CD8-positive, alpha-beta memory T cell (primary cell): ENCODE data around the gene CTTNBP2. TPM values are rescaled to one million over a fixed set of nuclear protein-coding genes. Genes with fewer than 3 reads are reported as not detected.

Source experiments
- CTCF ChIA-PET: fragments of 350-600 bp; sonication (Branson Sonifier 250); formaldehyde crosslinking; loops from one replicate; lab custom pipeline; 2021; ENCODE audit warnings: antibody characterized with exemption; lab: Charles Lee
- POLR2A ChIA-PET: fragments of 350-600 bp; sonication (Branson Sonifier 250); formaldehyde crosslinking; loops from one replicate; lab custom pipeline; 2021; ENCODE audit warnings: antibody characterized with exemption; lab: Charles Lee
- DNase-seq, 5 donors: peaks; one replicate each; pipeline versions ENCODE4 v3.0.0 to v3.0.0-alpha.2; 2020 to 2022; ENCODE audit warnings: mixed read lengths in 1 of 5
- H3K27ac ChIP-seq: one replicate; pipeline ENCODE4 v1.7.0; 2013; ENCODE audit warnings: low read depth, mild to moderate bottlenecking, low read length, moderate library complexity
- H3K27me3 ChIP-seq: 2 replicates; pipeline ENCODE4 v1.7.0; 2013; ENCODE audit warnings: low read length, mild to moderate bottlenecking; ENCODE audit not compliant: insufficient read depth, poor library complexity, severe bottlenecking
- H3K36me3 ChIP-seq: 2 replicates; pipeline ENCODE4 v1.7.0; 2013; ENCODE audit warnings: mild to moderate bottlenecking, low read length, moderate library complexity; ENCODE audit not compliant: insufficient read depth
- H3K4me1 ChIP-seq: 2 replicates; pipeline ENCODE4 v1.7.0; 2013; ENCODE audit warnings: mild to moderate bottlenecking, low read length, moderate library complexity; ENCODE audit not compliant: insufficient read depth
- H3K4me3 ChIP-seq: 2 replicates; pipeline ENCODE4 v1.7.0; 2013; ENCODE audit warnings: mild to moderate bottlenecking, low read length
- H3K9me3 ChIP-seq: 2 replicates; pipeline ENCODE4 v1.7.0; 2013; ENCODE audit warnings: mild to moderate bottlenecking, low read length
- H3K27ac Mint-ChIP-seq, 8 donors: one replicate each; pipeline ENCODE4 v1.8.0; 2020 to 2021; ENCODE audit warnings: mixed read lengths in 8 of 8, mild to moderate bottlenecking in 6 of 8, inconsistent platforms in 3 of 8, moderate library complexity in 3 of 8
- H3K27me3 Mint-ChIP-seq, 2 donors: one replicate each; pipeline ENCODE4 v1.8.0; 2020 to 2021; ENCODE audit warnings: mixed read lengths in 2 of 2, mild to moderate bottlenecking in 1 of 2, moderate library complexity in 1 of 2
- H3K36me3 Mint-ChIP-seq, 3 donors: one replicate each; pipeline ENCODE4 v1.8.0; 2020 to 2021; ENCODE audit warnings: mixed read lengths in 3 of 3, inconsistent platforms in 1 of 3, mild to moderate bottlenecking in 1 of 3
- H3K4me1 Mint-ChIP-seq, 3 donors: one replicate each; pipeline ENCODE4 v1.8.0; 2020 to 2021; ENCODE audit warnings: mixed read lengths in 3 of 3, inconsistent platforms in 1 of 3, mild to moderate bottlenecking in 1 of 3
- H3K4me3 Mint-ChIP-seq, 7 donors: one replicate each; pipeline ENCODE4 v1.8.0; 2020 to 2021; ENCODE audit warnings: mixed read lengths in 7 of 7, mild to moderate bottlenecking in 6 of 7, moderate library complexity in 4 of 7, inconsistent platforms in 2 of 7
- H3K9me3 Mint-ChIP-seq, 5 donors: one replicate each; pipeline ENCODE4 v1.8.0; 2020 to 2022; ENCODE audit warnings: mixed read lengths in 5 of 5, mild to moderate bottlenecking in 3 of 5, moderate library complexity in 2 of 5, inconsistent platforms in 1 of 5
- polyA plus RNA-seq: library from polyadenylated mRNA; unstranded; fragments of 300-500 nt; fragmentation: Illumina TruSeq; gene quantifications from one replicate; pipeline ENCODE4 v1.2.3, GENCODE V29; 2021
- total RNA-seq, 2 experiments: library from RNA; stranded (reverse); gene quantifications; one replicate each; pipeline ENCODE4 v1.2.3, GENCODE V29; 2021

CTTNBP2 gene
- total and polyA plus RNA-seq, 3 experiments from 2014 or later = not detected

- Histone ChIP-seq H3K4me1 (no peaks in the 10 kb centered on the region), H3K27ac (no peak overlapping the region), H3K36me3 (no peaks in the 10 kb centered on the region), H3K4me3 (no peak overlapping the region), H3K9me3 (no peaks in the 10 kb centered on the region), H3K27me3 (no peaks in the 10 kb centered on the region)
- POLR2A ChIA-PET = no interaction called here
- H3K4me3 Mint-ChIP-seq = no peak overlapping the region
- H3K9me3 Mint-ChIP-seq = peaks cover 0 to 6% (median 0%) of the 10 kb centered on the region in 5 donors
- no peaks in the 10 kb centered on the region for H3K4me1 Mint-ChIP-seq
- DNase-seq = no peak
- no peaks in the 10 kb centered on the region for H3K27me3 Mint-ChIP-seq
- H3K36me3 Mint-ChIP-seq = peaks cover 0 to 3% (median 0%) of the 10 kb centered on the region in 3 donors
- H3K27ac Mint-ChIP-seq = no peak overlapping the region
- CTCF ChIA-PET = no interaction called here
Observed at GRCh38 chr7:117692338-117692737, 180.9 kb downstream of the CTTNBP2 start.

GRCh38 chr7:117690147-117690546 is 183.1 kb downstream of the CTTNBP2 start:
- no peaks in the 10 kb centered on the region for H3K27me3 Mint-ChIP-seq
- H3K4me1 Mint-ChIP-seq = no peaks in the 10 kb centered on the region
- no peak for DNase-seq
- no peaks in the 10 kb centered on the region for H3K4me1 ChIP-seq
- CTCF ChIA-PET = no interaction called here
- no peaks in the 10 kb centered on the region for H3K9me3 ChIP-seq
- no peaks in the 10 kb centered on the region for H3K36me3 ChIP-seq
- no peak overlapping the region for H3K27ac Mint-ChIP-seq
- POLR2A ChIA-PET = no interaction called here
- H3K36me3 Mint-ChIP-seq = peaks cover 0 to 3% (median 0%) of the 10 kb centered on the region in 3 donors
- H3K27me3 ChIP-seq = no peaks in the 10 kb centered on the region
- H3K4me3 ChIP-seq = no peak overlapping the region
- H3K27ac ChIP-seq = no peak overlapping the region
- no peak overlapping the region for H3K4me3 Mint-ChIP-seq
- H3K9me3 Mint-ChIP-seq = peaks cover 0 to 6% (median 0%) of the 10 kb centered on the region in 5 donors

GRCh38 chr7:117689406-117689805 is 183.8 kb downstream of the CTTNBP2 start:
- Histone ChIP-seq H3K27me3 (no peaks in the 10 kb centered on the region), H3K27ac (no peak overlapping the region), H3K4me1 (no peaks in the 10 kb centered on the region), H3K9me3 (no peaks in the 10 kb centered on the region), H3K4me3 (no peak overlapping the region), H3K36me3 (no peaks in the 10 kb centered on the region)
- Mint-ChIP-seq H3K4me3 (no peak overlapping the region), H3K27ac (no peak overlapping the region), H3K9me3 (peaks cover 0 to 6% (median 0%) of the 10 kb centered on the region in 5 donors), H3K27me3 (no peaks in the 10 kb centered on the region), H3K4me1 (no peaks in the 10 kb centered on the region), H3K36me3 (peaks cover 0 to 3% (median 0%) of the 10 kb centered on the region in 3 donors)
- no peak for DNase-seq
- ChIA-PET CTCF (no interaction called here), POLR2A (no interaction called here)

GRCh38 chr7:117688126-117688525 is 185.1 kb downstream of the CTTNBP2 start:
- CTCF ChIA-PET = no interaction called here

GRCh38 chr7:117686311-117686935 is 186.8 kb downstream of the CTTNBP2 start:
- Histone ChIP-seq H3K27ac (no peak overlapping the region), H3K4me3 (no peak overlapping the region), H3K27me3 (no peaks in the 10 kb centered on the region), H3K9me3 (no peaks in the 10 kb centered on the region), H3K4me1 (no peaks in the 10 kb centered on the region), H3K36me3 (no peaks in the 10 kb centered on the region)
- CTCF ChIA-PET = interaction anchor here (1.3 kb wide), 1 partner anchor 11 kb away, joined by 3 read pairs; no protein-coding TSS in a partner anchor
- no peak overlapping the region for H3K27ac Mint-ChIP-seq
- H3K27me3 Mint-ChIP-seq = no peaks in the 10 kb centered on the region
- POLR2A ChIA-PET = no interaction called here
- no peak for DNase-seq
- no peaks in the 10 kb centered on the region for H3K4me1 Mint-ChIP-seq
- no peak overlapping the region for H3K4me3 Mint-ChIP-seq
- peaks cover 0 to 8% (median 1%) of the 10 kb centered on the region in 5 donors for H3K9me3 Mint-ChIP-seq
- peaks cover 0 to 3% (median 0%) of the 10 kb centered on the region in 3 donors for H3K36me3 Mint-ChIP-seq

More at GRCh38 chr7:117688126-117688525, 185.1 kb downstream of the CTTNBP2 start:
- no peak for DNase-seq
- no peaks in the 10 kb centered on the region for H3K27me3 ChIP-seq
- no peaks in the 10 kb centered on the region for H3K36me3 ChIP-seq
- H3K4me3 ChIP-seq = no peak overlapping the region
- no peaks in the 10 kb centered on the region for H3K4me1 ChIP-seq
- Mint-ChIP-seq H3K27me3 (no peaks in the 10 kb centered on the region), H3K36me3 (peaks cover 0 to 3% (median 0%) of the 10 kb centered on the region in 3 donors), H3K9me3 (peaks cover 0 to 6% (median 0%) of the 10 kb centered on the region in 5 donors), H3K4me1 (no peaks in the 10 kb centered on the region), H3K4me3 (no peak overlapping the region), H3K27ac (no peak overlapping the region)
- H3K27ac ChIP-seq = no peak overlapping the region
- POLR2A ChIA-PET = no interaction called here
- H3K9me3 ChIP-seq = no peaks in the 10 kb centered on the region

- H3K9me3 Mint-ChIP-seq = peaks cover 0 to 8% (median 1%) of the 10 kb centered on the region in 5 donors
Observed at GRCh38 chr7:117685795-117686194, 187.4 kb downstream of the CTTNBP2 start.

GRCh38 chr7:117683430-117684175 is 189.6 kb downstream of the CTTNBP2 start:
- H3K27ac ChIP-seq = no peak overlapping the region
- Mint-ChIP-seq H3K36me3 (no peaks in the 10 kb centered on the region), H3K4me3 (no peak overlapping the region), H3K27me3 (no peaks in the 10 kb centered on the region), H3K9me3 (peaks cover 0 to 8% (median 1%) of the 10 kb centered on the region in 5 donors), H3K27ac (no peak overlapping the region), H3K4me1 (no peaks in the 10 kb centered on the region)
- H3K36me3 ChIP-seq = no peaks in the 10 kb centered on the region
- CTCF ChIA-PET = no interaction called here
- POLR2A ChIA-PET = no interaction called here
- no peaks in the 10 kb centered on the region for H3K9me3 ChIP-seq
- H3K27me3 ChIP-seq = no peaks in the 10 kb centered on the region
- no peak for DNase-seq
- H3K4me3 ChIP-seq = no peak overlapping the region
- H3K4me1 ChIP-seq = no peaks in the 10 kb centered on the region

More at GRCh38 chr7:117685795-117686194, 187.4 kb downstream of the CTTNBP2 start:
- Mint-ChIP-seq H3K4me1 (no peaks in the 10 kb centered on the region), H3K27ac (no peak overlapping the region), H3K36me3 (peaks cover 0 to 3% (median 0%) of the 10 kb centered on the region in 3 donors), H3K27me3 (no peaks in the 10 kb centered on the region), H3K4me3 (no peak overlapping the region)
- ChIA-PET POLR2A (no interaction called here), CTCF (interaction anchor here (1.3 kb wide), 1 partner anchor 12 kb away, joined by 3 read pairs; no protein-coding TSS in a partner anchor)
- Histone ChIP-seq H3K4me3 (no peak overlapping the region), H3K27me3 (no peaks in the 10 kb centered on the region), H3K4me1 (no peaks in the 10 kb centered on the region), H3K27ac (no peak overlapping the region), H3K36me3 (no peaks in the 10 kb centered on the region), H3K9me3 (no peaks in the 10 kb centered on the region)
- DNase-seq = no peak

- H3K4me1 ChIP-seq = no peaks in the 10 kb centered on the region
- no peaks in the 10 kb centered on the region for H3K27me3 Mint-ChIP-seq
- no peak overlapping the region for H3K27ac ChIP-seq
- no peak for DNase-seq
- no peaks in the 10 kb centered on the region for H3K4me1 Mint-ChIP-seq
- H3K36me3 ChIP-seq = no peaks in the 10 kb centered on the region
- H3K4me3 Mint-ChIP-seq = no peak overlapping the region
- H3K9me3 Mint-ChIP-seq = peaks cover 0 to 4% (median 1%) of the 10 kb centered on the region in 5 donors
- no peak overlapping the region for H3K27ac Mint-ChIP-seq
- no peaks in the 10 kb centered on the region for H3K27me3 ChIP-seq
- POLR2A ChIA-PET = no interaction called here
- no peaks in the 10 kb centered on the region for H3K9me3 ChIP-seq
- CTCF ChIA-PET = no interaction called here
- H3K36me3 Mint-ChIP-seq = no peaks in the 10 kb centered on the region
- H3K4me3 ChIP-seq = no peak overlapping the region
Observed at GRCh38 chr7:117682681-117683385, 190.4 kb downstream of the CTTNBP2 start.
